GM21723 (cell line): ENCODE measurements around the gene AHRR.
A peak's percentile ranks its signal among the peaks of the same experiment; 100 is the strongest.
"Not testable (repeated sequence)": the region's sequence is repeated elsewhere in the genome, so short reads cannot be mapped to it uniquely, and the experiment has no call there.

Experiments
- ATAC-seq: cut with Tn5 transposase; IDR thresholded peaks from one replicate; pipeline ENCODE4 v1.9.1; 2021; ENCODE audit warnings: mild to moderate bottlenecking, moderate library complexity; ENCODE audit not compliant: unreplicated experiment

Gene AHRR

DNA sequence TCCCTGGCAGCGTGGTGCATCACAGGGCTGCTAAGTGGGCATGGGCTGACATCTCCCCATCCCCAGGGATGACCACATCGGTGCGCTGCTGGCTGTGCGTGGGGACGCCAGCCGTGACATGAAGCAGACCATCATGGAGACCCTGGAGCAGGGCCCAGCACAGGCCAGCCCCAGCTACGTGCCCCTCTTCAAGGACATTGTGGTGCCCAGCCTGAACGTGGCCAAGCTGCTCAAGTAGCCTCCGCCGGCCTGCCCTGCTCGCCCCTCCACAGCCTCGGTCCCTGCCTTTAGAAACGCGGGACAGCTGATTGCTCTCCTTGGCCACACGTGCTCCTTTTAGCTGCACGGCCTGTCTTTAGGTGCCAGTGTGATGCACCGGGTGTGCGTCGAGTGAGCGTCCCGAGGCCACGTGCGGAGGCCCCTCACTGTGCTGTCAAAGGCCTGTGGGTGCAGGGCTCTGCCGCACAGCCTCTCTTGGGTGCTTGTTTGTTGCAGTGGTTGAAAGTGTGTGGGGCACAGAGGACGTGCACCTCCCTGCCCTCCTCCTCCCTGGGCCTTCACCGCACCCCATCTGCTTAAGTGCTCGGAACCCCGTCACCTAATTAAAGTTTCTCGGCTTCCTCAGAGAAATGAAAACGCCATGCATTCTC, 145.3 kb downstream of the AHRR start:
- ATAC-seq = no peak

GRCh38 chr5:468401-468800, 146.9 kb downstream of the AHRR start:
- no peak for ATAC-seq

GRCh38 chr5:469752-470483, 148.4 kb downstream of the AHRR start:
- ATAC-seq = no peak

DNA sequence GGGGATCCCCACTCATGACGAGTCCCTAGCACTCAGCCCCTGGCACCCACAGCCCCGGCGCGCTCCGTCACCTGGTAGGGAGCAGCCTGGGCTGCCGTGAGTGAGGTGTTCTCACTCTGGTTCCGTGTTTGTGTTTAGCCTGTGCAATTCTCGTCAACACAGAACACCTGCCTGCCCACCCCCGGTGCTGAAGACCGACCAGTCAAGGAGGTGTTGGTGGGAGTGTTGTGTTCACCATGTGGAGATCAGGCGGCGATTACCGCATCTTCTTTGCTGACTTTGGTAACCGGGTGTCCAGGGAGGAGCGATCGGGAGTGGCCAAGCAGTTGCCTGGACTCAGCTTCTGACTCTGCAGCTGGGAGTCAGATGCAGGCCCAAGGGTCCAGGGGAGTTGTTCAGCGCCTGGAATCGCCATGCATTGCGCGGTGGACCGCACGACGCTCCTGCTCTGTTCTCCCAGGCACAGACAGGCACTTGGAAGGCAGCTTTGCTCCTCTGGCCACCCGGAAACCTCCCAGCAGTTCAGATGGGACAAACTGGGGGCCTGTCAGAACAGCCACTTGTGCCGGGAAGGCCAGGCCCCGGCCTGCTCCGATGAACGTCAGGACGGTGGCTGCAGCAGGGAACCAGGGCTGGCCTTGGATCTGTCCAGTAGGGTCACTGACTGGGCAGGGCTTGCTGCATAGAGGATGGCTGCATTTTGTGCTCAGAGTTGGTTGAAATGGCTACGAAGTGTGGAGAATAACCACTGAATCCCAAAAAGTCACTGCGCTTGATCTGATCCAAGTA, 149.6 kb downstream of the AHRR start:
- no peak for ATAC-seq

GRCh38 chr5:471750-472058, 150.2 kb downstream of the AHRR start:
- ATAC-seq = no peak

- ATAC-seq = peak; percentile 23
These were observed 150.7 kb downstream of the AHRR start for GRCh38 chr5:472076-472655.

DNA sequence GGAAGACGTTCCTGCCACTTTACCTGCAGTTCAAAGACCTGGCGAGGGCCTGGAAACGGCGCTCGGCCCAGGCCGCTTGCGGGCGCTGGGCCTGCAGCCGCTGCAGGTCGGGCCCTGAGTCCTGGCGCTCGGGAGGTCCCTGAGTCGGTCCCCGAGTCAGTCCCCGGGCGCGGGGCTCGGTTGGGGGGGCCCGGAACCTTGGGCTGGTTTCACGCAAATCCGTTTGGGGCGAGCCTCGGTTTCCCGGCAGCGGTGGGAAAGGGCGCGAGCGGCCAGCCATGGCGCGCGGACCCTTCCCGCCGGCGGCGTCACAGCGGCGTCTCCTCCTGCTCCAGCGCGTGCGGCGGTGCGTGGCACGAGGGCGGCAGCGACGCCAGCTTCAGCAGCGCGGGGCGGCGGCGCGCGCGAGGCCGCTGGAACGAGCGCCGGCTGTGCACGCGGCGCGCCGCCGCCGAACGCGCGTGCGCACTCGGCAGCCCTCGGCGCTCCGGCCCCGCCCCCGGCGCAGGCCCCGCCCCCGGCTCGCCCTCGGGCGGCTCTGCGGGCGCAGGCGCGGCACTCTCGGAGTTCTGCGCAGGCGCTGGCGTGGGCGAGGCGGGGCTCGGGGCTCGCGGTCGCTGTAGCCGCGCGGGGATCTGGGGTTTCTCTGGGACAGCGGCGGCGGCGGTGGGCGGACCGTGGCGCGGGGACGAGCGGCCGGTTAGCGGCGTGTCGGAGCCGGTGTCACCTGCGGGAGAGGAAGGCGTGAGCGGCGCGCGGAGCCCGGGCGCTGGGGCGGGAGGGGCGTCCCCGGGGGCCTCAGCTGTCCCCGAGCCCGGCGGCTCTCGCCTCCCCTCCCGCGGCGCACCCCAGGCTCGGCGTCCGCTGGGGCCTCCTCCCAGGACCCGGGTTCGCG, 151.4 kb downstream of the AHRR start:
- ATAC-seq = peak; percentile 69

DNA sequence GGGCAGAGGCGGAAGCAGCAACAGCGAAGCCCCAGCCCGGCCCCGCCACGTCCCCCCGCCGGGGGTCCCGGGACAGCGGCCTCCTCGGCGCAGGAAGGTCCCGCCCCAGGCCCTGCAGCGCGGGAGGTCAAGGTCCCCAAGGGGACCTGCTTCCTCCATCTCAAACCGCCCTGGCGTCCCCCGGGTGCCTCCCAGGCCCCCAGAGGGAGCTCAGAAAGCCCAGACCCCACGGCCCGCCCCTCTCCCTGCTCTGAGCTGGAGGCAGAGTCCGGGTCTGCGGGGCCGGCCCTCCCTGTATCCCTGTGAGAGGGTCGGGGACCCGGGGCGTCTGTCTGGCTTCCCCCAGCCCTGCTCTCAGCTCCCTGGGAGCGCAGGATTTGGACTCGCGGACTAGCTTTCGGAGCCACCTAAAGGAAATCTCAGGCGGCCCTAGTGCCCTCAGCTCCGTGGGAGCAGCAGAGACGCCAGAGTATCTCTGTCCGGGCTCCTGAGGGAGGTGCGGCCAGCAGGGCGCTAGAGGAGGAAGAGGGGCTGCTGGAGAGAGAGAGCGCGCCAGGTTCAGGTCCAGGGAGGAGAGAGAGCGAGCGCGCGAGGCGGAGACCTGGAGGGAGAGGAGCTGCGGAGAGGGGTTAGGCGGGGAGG, 152.2 kb downstream of the AHRR start:
- peak; percentile 24 for ATAC-seq

DNA sequence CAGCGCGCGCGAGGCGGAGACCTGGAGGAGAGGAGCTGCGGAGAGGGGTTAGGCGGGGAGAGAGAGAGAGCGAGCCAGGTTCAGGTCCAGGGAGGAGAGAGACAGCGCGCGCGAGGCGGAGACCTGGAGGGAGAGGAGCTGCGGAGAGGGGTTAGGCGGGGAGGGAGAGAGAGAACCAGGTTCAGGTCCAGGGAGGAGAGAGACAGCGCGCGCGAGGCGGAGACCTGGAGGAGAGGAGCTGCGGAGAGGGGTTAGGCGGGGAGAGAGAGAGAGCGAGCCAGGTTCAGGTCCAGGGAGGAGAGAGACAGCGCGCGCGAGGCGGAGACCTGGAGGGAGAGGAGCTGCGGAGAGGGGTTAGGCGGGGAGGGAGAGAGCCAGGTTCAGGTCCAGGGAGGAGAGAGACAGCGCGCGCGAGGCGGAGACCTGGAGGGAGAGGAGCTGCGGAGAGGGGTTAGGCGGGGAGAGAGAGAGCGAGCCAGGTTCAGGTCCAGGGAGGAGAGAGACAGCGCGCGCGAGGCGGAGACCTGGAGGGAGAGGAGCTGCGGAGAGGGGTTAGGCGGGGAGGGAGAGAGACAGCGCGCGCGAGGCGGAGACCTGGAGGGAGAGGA, 152.8 kb downstream of the AHRR start:
- not testable (repeated sequence) for ATAC-seq

DNA sequence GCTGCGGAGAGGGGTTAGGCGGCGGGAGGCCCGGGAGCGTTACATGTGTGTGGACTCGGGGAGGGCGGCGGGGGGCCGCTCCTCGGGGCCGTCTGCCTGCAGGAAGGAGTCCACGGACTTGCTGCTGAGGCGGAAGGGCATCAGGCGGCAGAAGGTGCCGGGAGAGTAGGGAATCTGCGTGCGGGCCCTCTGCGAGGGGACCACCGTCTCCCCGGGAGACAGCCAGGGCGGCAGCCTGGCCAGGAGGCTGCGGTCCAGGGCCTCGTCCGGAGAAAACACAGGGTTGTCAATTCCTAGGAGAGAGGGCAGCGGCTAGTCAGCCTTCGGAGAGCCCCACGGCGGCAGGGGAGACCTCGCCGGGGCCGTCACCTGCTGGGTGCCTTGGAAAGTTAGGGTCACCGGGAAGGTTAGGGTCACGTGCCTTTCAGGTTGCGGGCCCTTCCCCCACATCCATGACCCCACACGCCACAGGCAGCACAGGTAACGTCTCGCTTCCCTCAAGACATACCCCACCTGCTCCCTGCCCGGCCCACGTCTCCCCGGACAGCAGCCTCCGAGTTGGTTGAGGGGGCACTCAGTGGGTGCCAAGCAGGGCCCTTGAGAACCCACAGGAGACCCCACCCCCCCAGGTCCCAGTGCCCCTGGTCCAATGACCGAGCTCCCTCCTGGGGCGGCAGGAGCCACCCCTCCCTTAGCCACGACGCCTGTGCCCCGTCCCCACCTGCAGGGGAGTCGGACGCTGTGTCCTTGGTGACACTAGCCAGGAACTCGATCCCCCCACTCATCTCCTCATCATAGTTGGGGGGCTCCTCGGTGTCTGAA, 153.5 kb downstream of the AHRR start:
- ATAC-seq = no peak

GRCh38 chr5:475704-476101, 154.2 kb downstream of the AHRR start:
- no peak for ATAC-seq

DNA sequence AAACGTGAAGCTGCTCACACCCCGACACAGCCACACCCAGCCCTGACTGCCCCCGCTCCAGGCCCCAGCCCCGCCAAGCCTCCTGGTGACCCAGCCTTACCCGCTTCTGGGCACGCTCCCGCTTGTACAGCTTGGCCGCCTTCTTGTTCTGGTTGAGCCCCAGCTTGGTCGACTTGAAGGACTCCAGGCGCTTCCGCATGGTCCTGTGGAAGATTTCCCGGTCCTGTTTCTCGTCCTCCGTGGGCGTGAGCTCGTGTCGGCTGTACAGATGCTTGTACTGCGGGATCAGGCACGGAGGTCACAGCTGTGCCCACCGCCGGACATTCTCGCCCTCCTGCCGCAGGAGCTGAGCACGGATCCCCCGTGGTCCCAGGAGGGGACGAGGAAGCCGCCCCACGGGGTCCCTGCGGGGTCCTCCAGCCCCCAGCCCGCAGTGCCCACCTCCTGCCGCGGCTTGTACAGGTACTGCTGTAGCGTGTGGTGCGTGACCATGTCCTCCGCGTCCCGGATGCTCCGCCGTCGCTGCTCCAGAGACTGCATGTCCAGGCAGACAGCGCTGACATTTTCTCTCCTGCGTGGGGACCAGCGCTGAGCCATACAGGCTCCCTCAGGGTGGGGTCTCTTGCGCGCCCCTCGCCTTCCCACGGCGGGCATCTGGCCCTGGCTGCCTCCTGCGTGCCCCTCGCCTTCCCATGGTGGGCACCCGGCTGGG, 154.7 kb downstream of the AHRR start:
- no peak for ATAC-seq

DNA sequence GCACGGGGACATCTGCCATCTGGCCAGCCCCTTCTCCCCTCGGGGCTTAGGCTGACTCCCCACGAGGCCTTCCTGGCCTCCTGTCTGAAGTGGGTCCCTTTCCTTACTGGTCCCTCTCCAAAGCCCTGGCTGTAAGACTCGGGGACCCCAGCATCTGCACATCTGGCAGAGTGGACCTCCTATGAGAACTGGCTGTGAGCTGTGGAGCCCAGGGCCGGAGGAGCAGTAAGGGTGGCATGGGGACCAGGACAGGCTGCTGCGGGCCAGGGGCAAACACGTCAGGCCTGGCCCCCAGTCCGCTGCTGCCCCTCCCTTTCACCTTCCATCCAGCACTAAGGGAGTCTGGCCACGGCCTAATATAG, 155.3 kb downstream of the AHRR start:
- ATAC-seq = no peak

GRCh38 chr5:477247-477646, 155.7 kb downstream of the AHRR start:
- no peak for ATAC-seq

DNA sequence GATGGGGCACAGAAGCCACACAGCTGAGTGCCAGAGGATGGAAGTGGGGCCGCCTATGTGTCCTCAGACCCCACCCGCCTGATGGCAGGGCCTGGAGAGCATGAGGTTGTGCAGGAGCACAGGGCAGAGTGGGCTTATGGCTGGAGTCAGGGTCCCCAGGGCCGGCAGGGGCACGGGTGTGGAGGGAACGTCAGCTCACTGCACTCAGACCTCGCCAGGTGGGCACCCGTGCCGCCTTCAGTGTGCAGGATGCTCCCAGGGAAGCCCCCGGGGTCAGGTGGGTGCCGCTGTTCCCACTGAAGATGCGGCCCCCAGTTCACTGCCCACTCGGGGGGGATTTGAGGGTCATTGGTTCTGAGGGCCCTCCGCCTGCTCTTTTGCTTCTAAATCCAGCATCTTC, 156.4 kb downstream of the AHRR start:
- no peak for ATAC-seq

DNA sequence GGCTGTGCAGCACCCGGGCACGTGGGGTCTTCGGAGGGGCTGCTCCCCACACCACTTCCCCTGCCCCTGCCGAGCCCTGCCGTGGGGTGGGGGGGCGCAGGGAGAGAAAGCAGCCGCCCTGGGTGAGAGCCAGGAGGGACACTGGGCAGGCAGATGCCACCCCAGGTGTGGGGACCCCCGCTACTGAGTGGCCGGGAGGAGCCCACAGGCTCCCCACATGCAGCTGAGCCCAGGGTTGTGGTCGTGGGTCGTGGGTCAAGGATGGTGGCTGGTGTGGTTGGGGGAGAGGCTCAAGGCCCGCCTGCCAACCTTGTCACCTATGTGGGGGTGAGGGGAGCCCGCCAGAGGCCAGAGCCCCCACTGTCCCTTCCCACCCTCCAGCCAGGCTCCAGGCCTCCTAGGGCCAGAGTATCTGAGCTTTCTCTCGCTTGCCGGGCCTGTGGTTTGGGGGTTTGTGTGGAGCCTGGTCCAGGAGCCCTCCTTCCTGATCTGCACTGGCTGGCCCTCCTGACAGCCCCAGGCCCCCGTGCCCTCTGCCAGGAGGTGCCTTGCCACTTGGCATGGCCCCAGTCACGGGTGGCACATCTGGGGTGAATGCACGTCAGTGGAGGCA, 157.0 kb downstream of the AHRR start:
- ATAC-seq = no peak

DNA sequence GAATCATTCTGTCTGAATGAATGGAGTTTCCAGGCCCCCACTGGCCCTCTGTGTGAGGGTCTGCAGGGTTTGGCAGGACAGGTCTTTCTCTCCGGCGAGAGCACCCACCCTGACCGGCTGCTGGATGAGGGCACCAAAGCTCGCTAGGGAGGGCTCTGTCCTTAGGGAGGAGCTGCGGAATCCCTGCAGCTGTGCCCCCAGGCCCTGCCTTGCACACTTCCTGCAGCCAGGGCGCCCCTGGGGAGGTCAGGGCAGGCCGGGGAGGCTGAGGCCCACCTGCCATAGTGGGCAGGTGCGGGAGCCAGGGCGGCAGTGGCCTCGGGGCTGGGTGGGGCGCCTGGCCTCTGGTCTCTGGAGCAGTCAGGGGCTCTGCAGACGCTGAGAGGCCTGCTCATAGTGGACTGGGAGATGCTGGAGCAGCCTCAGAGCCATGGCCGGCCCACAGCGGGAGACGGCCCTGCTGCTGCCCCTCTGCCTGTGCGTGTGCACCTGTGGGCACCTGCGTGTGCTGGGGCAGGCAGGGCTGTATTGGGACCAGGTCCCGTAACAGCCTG, 157.5 kb downstream of the AHRR start:
- no peak for ATAC-seq
